K562 (cell line): ENCODE data around the gene ZDHHC19. TPM values are rescaled to one million over a fixed set of nuclear protein-coding genes. Genes with fewer than 3 reads are reported as not detected.

Experiments used
- ELF1 ChIP-seq: fragments of 200-800 bp; sonication (Bioruptor generic); IDR thresholded peaks from 2 replicates; pipeline ENCODE4 v1.6.1; 2016; ENCODE audit warnings: missing genetic modification characterization, missing compliant biosample characterization
- ELF4 ChIP-seq: fragments of 450-650 bp; formaldehyde crosslinking; IDR thresholded peaks from 2 replicates; pipeline ENCODE4 v1.4.0; 2022; ENCODE audit warnings: missing genetic modification characterization
- ESRRA ChIP-seq: fragments of 450-650 bp; IDR thresholded peaks from 2 replicates; pipeline ENCODE4 v1.6.1; 2014; ENCODE audit warnings: low read depth, mild to moderate bottlenecking, moderate library complexity, borderline replicate concordance
- ETS2 ChIP-seq: IDR thresholded peaks from 2 replicates; pipeline ENCODE4 v1.6.1; 2016; ENCODE audit warnings: borderline replicate concordance, missing genetic modification characterization, mild to moderate bottlenecking, moderate library complexity, missing compliant biosample characterization; ENCODE audit not compliant: poor library complexity, severe bottlenecking
- MGA ChIP-seq: fragments of 450-650 bp; IDR thresholded peaks from 2 replicates; pipeline ENCODE4 v1.6.1; 2016; ENCODE audit warnings: mild to moderate bottlenecking, moderate library complexity
- MYC ChIP-seq, 2 experiments: fragments of 250-450 bp in 1 of 2; sonication (Bioruptor Pico) in 1 of 2; IDR thresholded peaks; 2 replicates each; pipeline versions ENCODE4 v1.5.1 to v1.6.1; 2012 to 2021; ENCODE audit warnings: low read depth in 2 of 2, borderline replicate concordance in 1 of 2, improper control_type of control experiment in 1 of 2, low read length in 1 of 2, mild to moderate bottlenecking in 1 of 2, moderate library complexity in 1 of 2
- NFXL1 ChIP-seq: fragments of 450-650 bp; formaldehyde crosslinking; IDR thresholded peaks from 2 replicates; pipeline ENCODE4 v1.4.0; 2021; ENCODE audit warnings: mild to moderate bottlenecking
- PATZ1 ChIP-seq: fragments of 250-450 bp; sonication (Bioruptor Pico); IDR thresholded peaks from 2 replicates; pipeline ENCODE4 v1.5.0; 2020; ENCODE audit warnings: mild to moderate bottlenecking, borderline replicate concordance
- SOX6 ChIP-seq: fragments of 450-650 bp; IDR thresholded peaks from 2 replicates; pipeline ENCODE4 v1.6.1; 2014; ENCODE audit warnings: mild to moderate bottlenecking
- SRSF9 ChIP-seq: fragments of 200-400 bp; formaldehyde crosslinking; IDR thresholded peaks from 2 replicates; pipeline ENCODE4 v1.6.1; 2017; ENCODE audit warnings: low read depth, low read length, borderline replicate concordance
- THRAP3 ChIP-seq: fragments of 450-650 bp; IDR thresholded peaks from 2 replicates; pipeline ENCODE4 v1.6.1; 2016; ENCODE audit warnings: mild to moderate bottlenecking, inconsistent platforms, borderline replicate concordance
- ZNF408 ChIP-seq: fragments of 250-450 bp; sonication (Bioruptor Pico); IDR thresholded peaks from 2 replicates; pipeline ENCODE4 v1.4.0; 2020; ENCODE audit warnings: low read depth, mild to moderate bottlenecking, moderate library complexity
- polyA plus RNA-seq, 8 experiments: library from polyadenylated mRNA; depleted of rRNA in 4 of 8; stranded (reverse) in 5 of 8; unstranded in 3 of 8; fragments of >200 nt; fragmentation: Nextera tagmentation in 2 of 8; fragmentation: Illumina TruSeq in 1 of 8; extraction: Ambion mirVana in 2 of 8; extraction: Trizol in 1 of 8; gene quantifications; 2 replicates each; pipeline versions ENCODE4 v1.2.1 to v1.2.3, GENCODE V29; 2011 to 2014; ENCODE audit warnings: inconsistent platforms in 1 of 8, missing spikeins in 1 of 8
- total RNA-seq, 7 experiments: library from RNA; depleted of rRNA in 6 of 7; stranded (reverse); fragments of >200 nt in 6 of 7; fragmentation: Illumina TruSeq in 2 of 7; extraction: Trizol in 2 of 7; gene quantifications; 2 replicates each; pipeline versions ENCODE4 v1.2.1 to v1.2.3, GENCODE V29; 2011 to 2021; ENCODE audit warnings: low replicate concordance in 1 of 7

Gene ZDHHC19
- total and polyA plus RNA-seq, 9 of the 15 experiments (the other 6 are each of a cell fraction or from before 2014, with no cell fraction given), result 0.40 to 5.5 (median 1.1) TPM

GRCh38 chr3:196207833-196208607 lies 3.2 kb downstream of the ZDHHC19 start (continued):
- TF ChIP-seq THRAP3 (peak; percentile 84; the same call in 1 of the 2 replicates), SOX6 (0 out of 2 replicates have a peak, but pooled peaks have one; percentile 9), ESRRA (0 out of 2 replicates have a peak, but pooled peaks have one; percentile 9), MYC (IDR thresholded peaks at IDR 0.05; ENCODE audit: low read depth, low read length) (peak; percentile 52), MYC (CRISPR knock-in tag; IDR thresholded peaks at IDR 0.05; ENCODE audit: borderline replicate concordance, low read depth) (no peak), ELF1 (0 out of 2 replicates have a peak, but pooled peaks have one; percentile 32), PATZ1 (CRISPR knock-in tag) (no peak), ETS2 (no peak), MGA (peak; percentile 71), SRSF9 (no peak), ZNF408 (CRISPR knock-in tag) (no peak), NFXL1 (CRISPR knock-in tag) (no peak), ELF4 (peak; percentile 20; the same call in 1 of the 2 replicates)
